ENCODE measurements around the gene SFT2D1. TPM values are rescaled to one million over a fixed set of nuclear protein-coding genes. Genes with fewer than 3 reads are reported as not detected.
"Not testable (repeated sequence)": the region's sequence is repeated elsewhere in the genome, so short reads cannot be mapped to it uniquely, and the experiment has no call there.

SFT2D1 gene
- total RNA-seq, 4 donors from 2014 or later = 26.4 to 31.9 (median 28.2) TPM

- Histone ChIP-seq H3K4me1 (peaks cover 0 to 9% (median 0%) of the 10 kb centered on the region in 4 donors), H3K27me3 (no peaks in the 10 kb centered on the region), H3K9me3 (no peaks in the 10 kb centered on the region), H3K36me3 (no peaks in the 10 kb centered on the region), H3K4me3 (no peak overlapping the region), H3K27ac (no peak overlapping the region)
- no peak for DNase-seq
- TF ChIP-seq CTCF (IDR thresholded peaks at IDR 0.05) (no peak), POLR2A (IDR thresholded peaks at IDR 0.05) (no peak)
These were observed 43.8 kb upstream of the SFT2D1 start for GRCh38 chr6:166386111-166386510.

GRCh38 chr6:166383802-166384363, 41.5 kb upstream of the SFT2D1 start:
- H3K36me3 ChIP-seq, H3K27me3 ChIP-seq, H3K9me3 ChIP-seq, H3K4me1 ChIP-seq: not testable (repeated sequence)
- Histone ChIP-seq H3K27ac (peak overlapping the region; percentile 95 to 96 (median 96)), H3K4me3 (peak overlapping the region; percentile 82 to 98 (median 91))
- peak; percentile 44 to 71 (median 67) for DNase-seq
- peak in 4 of 6 experiments; percentile 24 to 61 (median 55) for TF ChIP-seq CTCF (IDR thresholded peaks at IDR 0.05)

GRCh38 chr6:166382933-166383801, 40.8 kb upstream of the SFT2D1 start, which contains the start of gene MPC1:
Gene MPC1, minus strand, starts transcription at chr6:166382940. Its CDS starts 64 bp downstream, at chr6:166382876.
- no peaks in the 10 kb centered on the region for H3K36me3 ChIP-seq
- peak within 1 kb of the TSS; percentile 95 to 96 (median 96) for H3K27ac ChIP-seq
- DNase-seq = peak; percentile 92 to 99 (median 98)
- no peaks in the 10 kb centered on the region for H3K27me3 ChIP-seq
- H3K4me3 ChIP-seq = peak within 1 kb of the TSS; percentile 82 to 98 (median 91)
- no peaks in the 10 kb centered on the region for H3K9me3 ChIP-seq
- H3K4me1 ChIP-seq = peaks cover 0 to 9% (median 0%) of the 10 kb centered on the region in 4 donors
- TF ChIP-seq POLR2A (IDR thresholded peaks at IDR 0.05) (peak; percentile 82 to 83), CTCF (IDR thresholded peaks at IDR 0.05) (no peak)

- Histone ChIP-seq H3K4me3 (peak overlapping the region; percentile 82 to 98 (median 91)), H3K9me3 (no peaks in the 10 kb centered on the region), H3K36me3 (no peaks in the 10 kb centered on the region), H3K27me3 (no peaks in the 10 kb centered on the region), H3K27ac (peak overlapping the region; percentile 95 to 96 (median 96)), H3K4me1 (peaks cover 0 to 9% (median 0%) of the 10 kb centered on the region in 4 donors)
- TF ChIP-seq POLR2A (IDR thresholded peaks at IDR 0.05) (peak in 1 of 2 donors; percentile 63), CTCF (IDR thresholded peaks at IDR 0.05) (no peak)
- no peak for DNase-seq
These were observed 40.2 kb upstream of the SFT2D1 start for GRCh38 chr6:166382500-166382932.

- peak; percentile 78 to 94 (median 93) for DNase-seq
- H3K36me3 ChIP-seq = no peaks in the 10 kb centered on the region
These were observed 39.6 kb upstream of the SFT2D1 start for GRCh38 chr6:166381733-166382499.

More at GRCh38 chr6:166381733-166382499, 39.6 kb upstream of the SFT2D1 start:
- TF ChIP-seq POLR2A (IDR thresholded peaks at IDR 0.05) (peak in 1 of 2 donors; percentile 39), CTCF (IDR thresholded peaks at IDR 0.05) (peak; percentile 64 to 94 (median 84))
- peaks cover 0 to 9% (median 0%) of the 10 kb centered on the region in 4 donors for H3K4me1 ChIP-seq
- peak overlapping the region; percentile 82 to 98 (median 91) for H3K4me3 ChIP-seq
- H3K27ac ChIP-seq = peak overlapping the region; percentile 95 to 96 (median 96)
- H3K27me3 ChIP-seq = no peaks in the 10 kb centered on the region
- no peaks in the 10 kb centered on the region for H3K9me3 ChIP-seq

Measured in Peyer's patch (tissue), 4 donors.